GM10847 (cell line): ENCODE results near the gene PRIMA1.

ENCODE experiments used
- POLR2A ChIP-seq: IDR thresholded peaks from 2 replicates; pipeline ENCODE4 v1.6.1; 2011; ENCODE audit not compliant: insufficient read length; ENCODE audit errors: extremely low read depth

Gene PRIMA1

GRCh38 chr14:93701562-93701961 lies 86.7 kb downstream of the PRIMA1 start:
- TF ChIP-seq POLR2A: no peak

- TF ChIP-seq POLR2A: no peak
Observed at GRCh38 chr14:93700928-93701327, 87.4 kb downstream of the PRIMA1 start.

GRCh38 chr14:93693914-93694313 lies 94.4 kb downstream of the PRIMA1 start:
- no peak for TF ChIP-seq POLR2A

GRCh38 chr14:93691042-93691780 lies 97.1 kb downstream of the PRIMA1 start:
- TF ChIP-seq POLR2A: no peak

GRCh38 chr14:93690146-93690545 lies 98.1 kb downstream of the PRIMA1 start:
- TF ChIP-seq POLR2A: no peak

- no peak for TF ChIP-seq POLR2A
Observed at GRCh38 chr14:93688820-93689219, 99.5 kb downstream of the PRIMA1 start.

- no peak for TF ChIP-seq POLR2A
Observed at GRCh38 chr14:93688239-93688666, 100.0 kb downstream of the PRIMA1 start.

GRCh38 chr14:93686268-93686667 lies 102.0 kb downstream of the PRIMA1 start:
- no peak for TF ChIP-seq POLR2A

- TF ChIP-seq POLR2A: no peak
Observed at GRCh38 chr14:93685121-93685895, 103.0 kb downstream of the PRIMA1 start.

- no peak for TF ChIP-seq POLR2A
Observed at GRCh38 chr14:93683226-93683625, 105.1 kb downstream of the PRIMA1 start.

GRCh38 chr14:93682459-93682858 lies 105.8 kb downstream of the PRIMA1 start:
- no peak for TF ChIP-seq POLR2A

GRCh38 chr14:93676416-93676958 lies 111.8 kb downstream of the PRIMA1 start:
- TF ChIP-seq POLR2A: no peak

- TF ChIP-seq POLR2A: no peak
Observed at GRCh38 chr14:93675651-93676050, 112.6 kb downstream of the PRIMA1 start.

GRCh38 chr14:93674343-93674742 lies 113.9 kb downstream of the PRIMA1 start:
- TF ChIP-seq POLR2A: no peak

- TF ChIP-seq POLR2A: no peak
Observed at GRCh38 chr14:93669632-93670031, 118.7 kb downstream of the PRIMA1 start.
